ENCODE results near the gene TGFBR3. TPM values are rescaled to one million over a fixed set of nuclear protein-coding genes. Genes with fewer than 3 reads are reported as not detected.

The TGFBR3 gene
- total RNA-seq, 1 experiment from 2014 or later = 14.5 TPM

DNA sequence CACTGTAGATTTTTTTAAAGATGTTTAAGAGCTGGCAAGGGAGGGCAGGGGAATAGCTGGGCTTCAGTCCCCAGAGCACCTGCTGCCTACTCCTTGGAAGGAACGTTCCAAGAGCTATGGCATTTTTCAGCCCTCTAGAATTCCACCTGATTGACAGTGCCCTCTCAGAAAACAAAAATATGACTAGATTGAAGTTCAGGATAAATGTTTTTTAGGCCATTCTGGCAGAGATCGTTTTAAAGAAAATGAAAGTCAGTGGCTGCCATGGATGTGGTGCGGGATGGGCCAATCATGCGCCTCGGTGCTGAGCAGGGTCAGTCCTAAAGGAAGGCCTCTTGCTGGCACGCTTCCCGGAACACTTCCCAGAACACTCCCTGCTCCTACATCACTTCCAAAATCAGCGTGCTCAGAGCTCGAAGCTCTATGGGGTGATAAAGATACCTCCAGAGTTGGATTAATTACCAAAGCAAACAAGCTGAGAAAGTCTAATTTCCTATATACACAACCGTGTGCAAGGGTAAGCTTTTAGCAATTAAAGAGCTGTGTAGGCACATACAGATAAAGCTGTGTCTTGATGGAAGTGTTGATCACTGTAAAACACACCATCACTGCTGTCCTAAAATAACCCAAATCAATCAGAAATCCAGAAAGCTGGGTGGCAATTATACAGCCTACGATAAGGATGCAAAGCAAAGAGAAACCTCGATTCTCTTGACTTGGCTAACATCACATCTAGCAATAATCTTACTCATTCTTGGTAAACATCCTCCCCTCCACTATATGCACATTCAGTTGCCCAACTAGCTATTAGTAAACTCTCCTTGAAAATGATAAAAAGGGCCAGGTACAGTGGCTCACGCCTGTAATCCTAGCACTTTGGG is 34.6 kb downstream of the TGFBR3 start:
- peak; percentile 98 for ATAC-seq
- Histone ChIP-seq H3K9me3 (ENCODE audit: control insufficient read depth, insufficient read depth, low read depth, low read length) (no peaks in the 10 kb centered on the region), H3K4me1 (ENCODE audit: control insufficient read depth, insufficient read depth, low read length) (peaks cover 22% of the 10 kb centered on the region), H3K36me3 (ENCODE audit: control insufficient read depth, insufficient read depth, low read length) (no peaks in the 10 kb centered on the region), H3K4me3 (ENCODE audit: low read depth in 2 of 2, low read length in 2 of 2) (peak overlapping the region; percentile 25 to 36; a peak in 3 of 4 replicates), H3K27ac (ENCODE audit: low read length) (peak overlapping the region; percentile 85), H3K27me3 (ENCODE audit: control insufficient read depth, insufficient read depth, low read length) (no peaks in the 10 kb centered on the region)
- peak; percentile 25 for DNase-seq (ENCODE audit: low read depth, low spot score)
- POLR2A ChIA-PET = interaction anchor here (0.7 kb wide), 1 partner anchor 13 kb away, joined by 3 read pairs; no protein-coding TSS in a partner anchor
- CTCF ChIA-PET = no interaction called here
- in situ Hi-C loops (cut with HindIII; ENCODE audit: low pct_unique_long_range_greater_than_20kb, low sequenced_read_pairs) (no loop called here), intact Hi-C loops (cut with micrococcal nuclease; ENCODE audit: unreplicated experiment) (no loop called here)
- BruUV-seq (replicated peaks) = no TSS peak
- TF ChIP-seq SIN3A (IDR thresholded peaks at IDR 0.05; ENCODE audit: borderline replicate concordance, insufficient read depth, low read depth, low read length) (no peak), POLR2AphosphoS5 (IDR thresholded peaks at IDR 0.05; ENCODE audit: low read depth, low read length) (no peak), TCF7L2 (IDR thresholded peaks at IDR 0.05; ENCODE audit: low read depth, low read length) (no peak)
- TF ChIP-seq, protein P1, sequence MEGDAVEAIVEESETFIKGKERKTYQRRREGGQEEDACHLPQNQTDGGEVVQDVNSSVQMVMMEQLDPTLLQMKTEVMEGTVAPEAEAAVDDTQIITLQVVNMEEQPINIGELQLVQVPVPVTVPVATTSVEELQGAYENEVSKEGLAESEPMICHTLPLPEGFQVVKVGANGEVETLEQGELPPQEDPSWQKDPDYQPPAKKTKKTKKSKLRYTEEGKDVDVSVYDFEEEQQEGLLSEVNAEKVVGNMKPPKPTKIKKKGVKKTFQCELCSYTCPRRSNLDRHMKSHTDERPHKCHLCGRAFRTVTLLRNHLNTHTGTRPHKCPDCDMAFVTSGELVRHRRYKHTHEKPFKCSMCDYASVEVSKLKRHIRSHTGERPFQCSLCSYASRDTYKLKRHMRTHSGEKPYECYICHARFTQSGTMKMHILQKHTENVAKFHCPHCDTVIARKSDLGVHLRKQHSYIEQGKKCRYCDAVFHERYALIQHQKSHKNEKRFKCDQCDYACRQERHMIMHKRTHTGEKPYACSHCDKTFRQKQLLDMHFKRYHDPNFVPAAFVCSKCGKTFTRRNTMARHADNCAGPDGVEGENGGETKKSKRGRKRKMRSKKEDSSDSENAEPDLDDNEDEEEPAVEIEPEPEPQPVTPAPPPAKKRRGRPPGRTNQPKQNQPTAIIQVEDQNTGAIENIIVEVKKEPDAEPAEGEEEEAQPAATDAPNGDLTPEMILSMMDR (IDR thresholded peaks at IDR 0.05) = no peak
- TF ChIP-seq, protein P2, sequence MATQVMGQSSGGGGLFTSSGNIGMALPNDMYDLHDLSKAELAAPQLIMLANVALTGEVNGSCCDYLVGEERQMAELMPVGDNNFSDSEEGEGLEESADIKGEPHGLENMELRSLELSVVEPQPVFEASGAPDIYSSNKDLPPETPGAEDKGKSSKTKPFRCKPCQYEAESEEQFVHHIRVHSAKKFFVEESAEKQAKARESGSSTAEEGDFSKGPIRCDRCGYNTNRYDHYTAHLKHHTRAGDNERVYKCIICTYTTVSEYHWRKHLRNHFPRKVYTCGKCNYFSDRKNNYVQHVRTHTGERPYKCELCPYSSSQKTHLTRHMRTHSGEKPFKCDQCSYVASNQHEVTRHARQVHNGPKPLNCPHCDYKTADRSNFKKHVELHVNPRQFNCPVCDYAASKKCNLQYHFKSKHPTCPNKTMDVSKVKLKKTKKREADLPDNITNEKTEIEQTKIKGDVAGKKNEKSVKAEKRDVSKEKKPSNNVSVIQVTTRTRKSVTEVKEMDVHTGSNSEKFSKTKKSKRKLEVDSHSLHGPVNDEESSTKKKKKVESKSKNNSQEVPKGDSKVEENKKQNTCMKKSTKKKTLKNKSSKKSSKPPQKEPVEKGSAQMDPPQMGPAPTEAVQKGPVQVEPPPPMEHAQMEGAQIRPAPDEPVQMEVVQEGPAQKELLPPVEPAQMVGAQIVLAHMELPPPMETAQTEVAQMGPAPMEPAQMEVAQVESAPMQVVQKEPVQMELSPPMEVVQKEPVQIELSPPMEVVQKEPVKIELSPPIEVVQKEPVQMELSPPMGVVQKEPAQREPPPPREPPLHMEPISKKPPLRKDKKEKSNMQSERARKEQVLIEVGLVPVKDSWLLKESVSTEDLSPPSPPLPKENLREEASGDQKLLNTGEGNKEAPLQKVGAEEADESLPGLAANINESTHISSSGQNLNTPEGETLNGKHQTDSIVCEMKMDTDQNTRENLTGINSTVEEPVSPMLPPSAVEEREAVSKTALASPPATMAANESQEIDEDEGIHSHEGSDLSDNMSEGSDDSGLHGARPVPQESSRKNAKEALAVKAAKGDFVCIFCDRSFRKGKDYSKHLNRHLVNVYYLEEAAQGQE (IDR thresholded peaks at IDR 0.05; ENCODE audit: insufficient read depth in 1 of 2, low read depth in 2 of 2, low read length in 1 of 2) = no peak

DNA sequence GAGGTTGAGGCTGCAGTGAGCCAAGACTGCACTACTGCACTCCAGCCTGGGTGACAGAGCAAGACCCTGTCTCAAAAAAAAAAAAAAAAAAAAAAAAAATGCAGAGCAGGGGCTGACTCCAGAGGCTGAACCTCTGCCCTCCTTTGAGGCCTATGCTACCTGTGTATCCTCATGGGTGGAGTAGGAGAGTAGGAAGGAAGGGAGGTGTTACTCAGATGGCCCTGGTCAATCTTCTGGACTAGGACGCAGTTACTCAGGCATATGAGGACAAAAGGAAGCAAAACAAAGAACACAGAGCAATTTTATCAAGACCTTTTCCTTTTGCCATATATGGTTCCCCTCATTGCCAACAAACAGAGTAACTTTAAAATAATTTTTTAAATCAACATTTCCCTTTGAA is 35.2 kb downstream of the TGFBR3 start:
- in situ Hi-C loops (cut with HindIII; ENCODE audit: low pct_unique_long_range_greater_than_20kb, low sequenced_read_pairs) (no loop called here), intact Hi-C loops (cut with micrococcal nuclease; ENCODE audit: unreplicated experiment) (no loop called here)
- no TSS peak for BruUV-seq (replicated peaks)
- ChIA-PET CTCF (no interaction called here), POLR2A (no interaction called here)
- H3K9me3 ChIP-seq (ENCODE audit: control insufficient read depth, insufficient read depth, low read depth, low read length) = no peaks in the 10 kb centered on the region
- H3K4me3 ChIP-seq (ENCODE audit: low read depth in 2 of 2, low read length in 2 of 2) = peak overlapping the region; percentile 25 to 36; a peak in 3 of 4 replicates
- H3K27ac ChIP-seq (ENCODE audit: low read length) = peak overlapping the region; percentile 85
- peaks cover 29% of the 10 kb centered on the region for H3K4me1 ChIP-seq (ENCODE audit: control insufficient read depth, insufficient read depth, low read length)
- no peak for TF ChIP-seq SIN3A (IDR thresholded peaks at IDR 0.05; ENCODE audit: borderline replicate concordance, insufficient read depth, low read depth, low read length)
- ATAC-seq = no peak
- no peaks in the 10 kb centered on the region for H3K36me3 ChIP-seq (ENCODE audit: control insufficient read depth, insufficient read depth, low read length)
- no peaks in the 10 kb centered on the region for H3K27me3 ChIP-seq (ENCODE audit: control insufficient read depth, insufficient read depth, low read length)
- DNase-seq (ENCODE audit: low read depth, low spot score) = no peak

DNA sequence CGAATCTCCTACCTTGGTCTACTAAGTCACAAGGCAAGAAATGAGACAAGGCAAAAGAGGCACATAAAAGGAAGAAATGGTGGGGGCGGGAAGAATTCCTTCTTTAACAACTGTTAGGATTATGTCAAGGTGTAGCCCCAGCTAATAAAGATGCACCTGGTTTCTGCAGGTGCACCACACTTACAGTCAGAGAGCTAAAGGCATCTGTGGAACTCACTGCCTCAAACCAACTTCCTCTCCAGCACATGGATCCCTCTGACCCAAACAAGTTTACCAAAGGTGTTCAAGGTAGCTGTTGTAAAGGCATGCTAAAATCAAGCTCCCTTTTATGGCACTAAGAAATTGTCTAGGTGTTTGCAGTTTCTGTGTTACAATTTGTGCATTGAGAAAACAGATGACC is 38.1 kb downstream of the TGFBR3 start:
- Histone ChIP-seq H3K4me1 (ENCODE audit: control insufficient read depth, insufficient read depth, low read length) (peaks cover 50% of the 10 kb centered on the region), H3K9me3 (ENCODE audit: control insufficient read depth, insufficient read depth, low read depth, low read length) (no peaks in the 10 kb centered on the region), H3K36me3 (ENCODE audit: control insufficient read depth, insufficient read depth, low read length) (no peaks in the 10 kb centered on the region), H3K27ac (ENCODE audit: low read length) (peak overlapping the region; percentile 44; the same call in 1 of the 2 replicates), H3K27me3 (ENCODE audit: control insufficient read depth, insufficient read depth, low read length) (no peaks in the 10 kb centered on the region), H3K4me3 (ENCODE audit: low read depth in 2 of 2, low read length in 2 of 2) (no peak overlapping the region)
- intact Hi-C loops (cut with micrococcal nuclease; ENCODE audit: unreplicated experiment) (no loop called here), in situ Hi-C loops (cut with HindIII; ENCODE audit: low pct_unique_long_range_greater_than_20kb, low sequenced_read_pairs) (no loop called here)
- no peak for DNase-seq (ENCODE audit: low read depth, low spot score)
- ChIA-PET CTCF (no interaction called here), POLR2A (interaction anchor here (0.6 kb wide), 1 partner anchor 18 kb away, joined by 4 read pairs; no protein-coding TSS in a partner anchor)
- no peak for TF ChIP-seq TCF7L2 (IDR thresholded peaks at IDR 0.05; ENCODE audit: low read depth, low read length)
- TF ChIP-seq, protein P1 (IDR thresholded peaks at IDR 0.05) = no peak
- TF ChIP-seq, protein P2 (IDR thresholded peaks at IDR 0.05; ENCODE audit: insufficient read depth in 1 of 2, low read depth in 2 of 2, low read length in 1 of 2) = no peak
- no peak for TF ChIP-seq POLR2AphosphoS5 (IDR thresholded peaks at IDR 0.05; ENCODE audit: low read depth, low read length)
- TF ChIP-seq SIN3A (IDR thresholded peaks at IDR 0.05; ENCODE audit: borderline replicate concordance, insufficient read depth, low read depth, low read length) = no peak
- no peak for ATAC-seq
- no TSS peak for BruUV-seq (replicated peaks)

Data from Panc1 (cell line).